Fibroblast of lung (primary cell): Measurements from ENCODE around the gene SDK2. TPM values are rescaled to one million over a fixed set of nuclear protein-coding genes. Genes with fewer than 3 reads are reported as not detected.

Experiments used
- DNase-seq, 2 donors: peaks; one replicate each; pipeline versions ENCODE4 v3.0.0 to v3.0.0-alpha.2; 2010; ENCODE audit warnings: low read depth in 2 of 2
- H2AFZ ChIP-seq: 2 replicates; pipeline ENCODE4 v1.5.1; 2012; ENCODE audit warnings: low read length, control low read depth, inconsistent platforms
- H3K27ac ChIP-seq: 2 replicates; pipeline ENCODE4 v1.5.1; 2011; ENCODE audit warnings: low read length, control low read depth; ENCODE audit not compliant: insufficient read depth
- H3K27me3 ChIP-seq: 2 replicates; pipeline ENCODE4 v1.5.1; 2011; ENCODE audit warnings: mild to moderate bottlenecking, low read length; ENCODE audit not compliant: control insufficient read depth, insufficient read depth
- H3K36me3 ChIP-seq: 2 replicates; pipeline ENCODE4 v1.5.1; 2011; ENCODE audit warnings: low read length; ENCODE audit not compliant: control insufficient read depth, insufficient read depth
- H3K4me1 ChIP-seq: 2 replicates; pipeline ENCODE4 v1.5.1; 2011; ENCODE audit warnings: low read length; ENCODE audit not compliant: control insufficient read depth, insufficient read depth; ENCODE audit errors: extremely low read depth
- H3K4me2 ChIP-seq: 2 replicates; pipeline ENCODE4 v1.5.1; 2011; ENCODE audit warnings: low read length, control low read depth; ENCODE audit not compliant: insufficient read depth; ENCODE audit errors: extremely low read depth
- H3K4me3 ChIP-seq, 4 experiments: fragments of 200-600 bp in 1 of 4; sonication (generic) in 1 of 4; replicated peaks in 1 of 4; 2 replicates each; pipeline ENCODE4 v1.5.1; 2011 to 2016; ENCODE audit warnings: low read length in 4 of 4, low read depth in 3 of 4, mild to moderate bottlenecking in 3 of 4, control low read depth in 2 of 4, inconsistent platforms in 1 of 4, mixed read lengths in 1 of 4; ENCODE audit not compliant: insufficient read depth in 1 of 4; ENCODE audit errors: control extremely low read depth in 1 of 4
- H3K79me2 ChIP-seq: 2 replicates; pipeline ENCODE4 v1.5.1; 2012; ENCODE audit warnings: mild to moderate bottlenecking, low read length, inconsistent platforms; ENCODE audit not compliant: control insufficient read depth, insufficient read depth
- H3K9ac ChIP-seq: 2 replicates; pipeline ENCODE4 v1.5.1; 2011; ENCODE audit warnings: mild to moderate bottlenecking, low read length, control low read depth; ENCODE audit not compliant: insufficient read depth
- H3K9me3 ChIP-seq: 2 replicates; pipeline ENCODE4 v1.5.1; 2012; ENCODE audit warnings: low read depth, low read length; ENCODE audit not compliant: control insufficient read depth, insufficient read depth
- H4K20me1 ChIP-seq: 2 replicates; pipeline ENCODE4 v1.5.1; 2011; ENCODE audit warnings: low read length; ENCODE audit not compliant: control insufficient read depth, insufficient read depth; ENCODE audit errors: extremely low read depth
- EZH2 ChIP-seq: IDR thresholded peaks from 2 replicates; pipeline ENCODE4 v1.5.1; 2012; ENCODE audit warnings: low read length, control low read depth, mild to moderate bottlenecking; ENCODE audit errors: missing control alignments
- polyA plus RNA-seq, 2 donors: library from polyadenylated mRNA; depleted of rRNA in 1 of 2; stranded (reverse) in 1 of 2; unstranded in 1 of 2; fragments of >200 nt; gene quantifications; 2 replicates each; pipeline ENCODE4 v1.2.1, GENCODE V29; 2011 to 2012; ENCODE audit warnings: missing spikeins in 1 of 2
- total RNA-seq: library from RNA; depleted of rRNA; stranded (reverse); fragments of >200 nt; gene quantifications from 2 replicates; pipeline ENCODE4 v1.2.1, GENCODE V29; 2014
- TF ChIP-seq, protein P1 (sequence below), 2 donors: IDR thresholded peaks in 1 of 2; conservative IDR thresholded peaks in 1 of 2; 1 replicate in 1 of 2; 2 replicates in 1 of 2; pipeline ENCODE4 v1.5.1; 2011 to 2012; ENCODE audit warnings: low read length in 2 of 2, control low read depth in 1 of 2, inconsistent platforms in 1 of 2, low read depth in 1 of 2, mild to moderate bottlenecking in 1 of 2

Gene SDK2
- total and polyA plus RNA-seq, 2 donors (not counting 1 experiment from before 2014, with no cell fraction given), result under 0.01 to 0.01 TPM

DNA sequence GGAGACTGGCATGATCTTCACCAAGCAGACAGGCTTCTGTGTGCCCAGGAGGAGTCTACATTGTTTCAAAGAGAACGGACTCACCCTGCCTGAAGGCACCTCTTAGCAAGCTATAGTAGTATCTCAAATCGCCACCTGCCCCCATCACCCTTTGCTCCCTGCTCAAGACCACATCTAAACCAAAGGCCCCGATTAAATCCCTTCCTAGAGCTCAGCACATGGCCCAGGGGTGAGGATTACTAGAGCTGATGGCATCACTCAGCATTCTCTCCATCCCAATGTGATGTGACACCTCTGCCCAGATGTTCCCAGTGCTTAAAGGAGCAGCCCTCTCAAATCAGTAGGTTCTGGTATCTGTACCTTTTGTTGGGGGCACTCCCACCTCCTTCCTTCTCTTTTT is 324.5 kb downstream of the SDK2 start:
- Histone ChIP-seq H3K27ac (no peak overlapping the region), H3K4me3 (no peak overlapping the region)

DNA sequence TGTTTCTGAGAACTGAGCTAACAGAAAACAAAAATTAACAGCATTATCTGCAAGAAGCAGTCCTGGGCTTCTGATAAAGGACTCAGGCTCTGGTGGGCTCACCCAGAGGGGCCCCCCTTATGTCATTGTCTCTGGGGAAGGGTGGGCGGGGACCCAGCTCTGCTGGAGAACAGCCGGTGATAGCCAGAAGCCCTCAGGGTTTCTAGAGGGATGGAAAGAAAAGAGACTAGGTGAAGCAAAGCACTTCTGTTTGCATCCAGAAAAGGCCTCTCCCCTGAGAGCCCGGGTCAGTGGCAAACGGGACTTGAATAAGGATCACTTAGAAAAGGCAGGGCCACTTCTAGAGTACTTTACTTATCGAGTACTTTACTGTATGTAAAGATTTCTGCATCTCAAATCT is 325.4 kb downstream of the SDK2 start:
- H3K9me3 ChIP-seq, result no peaks in the 10 kb centered on the region
- H4K20me1 ChIP-seq, result no peaks in the 10 kb centered on the region
- peaks cover 3% of the 10 kb centered on the region for H3K4me1 ChIP-seq
- no peak overlapping the region for H2AFZ ChIP-seq
- TF ChIP-seq, protein P1, sequence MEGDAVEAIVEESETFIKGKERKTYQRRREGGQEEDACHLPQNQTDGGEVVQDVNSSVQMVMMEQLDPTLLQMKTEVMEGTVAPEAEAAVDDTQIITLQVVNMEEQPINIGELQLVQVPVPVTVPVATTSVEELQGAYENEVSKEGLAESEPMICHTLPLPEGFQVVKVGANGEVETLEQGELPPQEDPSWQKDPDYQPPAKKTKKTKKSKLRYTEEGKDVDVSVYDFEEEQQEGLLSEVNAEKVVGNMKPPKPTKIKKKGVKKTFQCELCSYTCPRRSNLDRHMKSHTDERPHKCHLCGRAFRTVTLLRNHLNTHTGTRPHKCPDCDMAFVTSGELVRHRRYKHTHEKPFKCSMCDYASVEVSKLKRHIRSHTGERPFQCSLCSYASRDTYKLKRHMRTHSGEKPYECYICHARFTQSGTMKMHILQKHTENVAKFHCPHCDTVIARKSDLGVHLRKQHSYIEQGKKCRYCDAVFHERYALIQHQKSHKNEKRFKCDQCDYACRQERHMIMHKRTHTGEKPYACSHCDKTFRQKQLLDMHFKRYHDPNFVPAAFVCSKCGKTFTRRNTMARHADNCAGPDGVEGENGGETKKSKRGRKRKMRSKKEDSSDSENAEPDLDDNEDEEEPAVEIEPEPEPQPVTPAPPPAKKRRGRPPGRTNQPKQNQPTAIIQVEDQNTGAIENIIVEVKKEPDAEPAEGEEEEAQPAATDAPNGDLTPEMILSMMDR (conservative IDR thresholded peaks at IDR 0.05 in 1 of 2, IDR thresholded peaks at IDR 0.05 in 1 of 2; ENCODE audit: low read depth in 1 of 2, low read length in 2 of 2), result no peak
- no peak for TF ChIP-seq EZH2
- no peaks in the 10 kb centered on the region for H3K36me3 ChIP-seq
- H3K4me3 ChIP-seq, result no peak overlapping the region
- no peak overlapping the region for H3K27ac ChIP-seq
- no peak overlapping the region for H3K9ac ChIP-seq
- H3K27me3 ChIP-seq, result peaks cover 3% of the 10 kb centered on the region
- H3K4me2 ChIP-seq, result no peak overlapping the region
- H3K79me2 ChIP-seq, result no peaks in the 10 kb centered on the region
- no peak for DNase-seq

More for the DNA sequence above, 324.5 kb downstream of the SDK2 start:
- no peaks in the 10 kb centered on the region for H3K36me3 ChIP-seq
- no peak for DNase-seq
- H3K9me3 ChIP-seq, result no peaks in the 10 kb centered on the region
- H3K27me3 ChIP-seq, result peaks cover 3% of the 10 kb centered on the region
- no peaks in the 10 kb centered on the region for H3K79me2 ChIP-seq
- no peak overlapping the region for H3K9ac ChIP-seq
- peaks cover 5% of the 10 kb centered on the region for H3K4me1 ChIP-seq
- H3K4me2 ChIP-seq, result no peak overlapping the region
- H4K20me1 ChIP-seq, result no peaks in the 10 kb centered on the region
- TF ChIP-seq, protein P1 (conservative IDR thresholded peaks at IDR 0.05 in 1 of 2, IDR thresholded peaks at IDR 0.05 in 1 of 2; ENCODE audit: low read depth in 1 of 2, low read length in 2 of 2), result no peak
- TF ChIP-seq EZH2, result no peak
- H2AFZ ChIP-seq, result no peak overlapping the region

DNA sequence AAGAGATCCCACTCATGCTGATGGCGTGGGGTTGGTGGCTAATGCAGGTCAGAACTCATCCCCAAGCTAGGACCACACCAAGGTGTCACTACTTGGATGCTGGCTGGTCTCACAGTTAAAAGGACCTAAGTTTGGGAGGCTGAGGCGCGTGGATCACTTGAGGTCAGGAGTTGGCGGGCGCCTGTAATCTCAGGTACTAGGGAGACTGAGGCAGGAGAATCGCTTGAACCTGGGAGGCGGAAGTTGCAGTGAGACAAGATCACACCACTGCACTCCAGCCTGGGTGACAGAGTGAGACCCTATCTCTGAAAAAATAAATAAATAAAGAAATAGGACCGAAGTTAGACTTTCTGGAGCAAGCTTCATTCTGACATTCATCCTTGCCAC is 325.8 kb downstream of the SDK2 start:
- TF ChIP-seq, protein P1 (conservative IDR thresholded peaks at IDR 0.05 in 1 of 2, IDR thresholded peaks at IDR 0.05 in 1 of 2; ENCODE audit: low read depth in 1 of 2, low read length in 2 of 2), result no peak
- TF ChIP-seq EZH2, result no peak
- H3K27ac ChIP-seq, result no peak overlapping the region
- H3K9ac ChIP-seq, result no peak overlapping the region
- H3K4me2 ChIP-seq, result no peak overlapping the region
- DNase-seq, result no peak
- peaks cover 3% of the 10 kb centered on the region for H3K27me3 ChIP-seq
- H4K20me1 ChIP-seq, result no peaks in the 10 kb centered on the region
- H3K79me2 ChIP-seq, result no peaks in the 10 kb centered on the region
- H3K36me3 ChIP-seq, result no peaks in the 10 kb centered on the region
- H3K9me3 ChIP-seq, result no peaks in the 10 kb centered on the region
- H3K4me1 ChIP-seq, result peaks cover 2% of the 10 kb centered on the region
- H2AFZ ChIP-seq, result no peak overlapping the region
- no peak overlapping the region for H3K4me3 ChIP-seq
